ENCODE measurements around the gene RPS27A. TPM values are rescaled to one million over a fixed set of nuclear protein-coding genes. Genes with fewer than 3 reads are reported as not detected.
"Not testable (repeated sequence)": the region's sequence is repeated elsewhere in the genome, so short reads cannot be mapped to it uniquely, and the experiment has no call there.

Gene RPS27A
- total and polyA plus RNA-seq, 2 experiments from 2014 or later: 1,606 to 1,672 TPM

GRCh38 chr2:55252832-55253231, 20.3 kb downstream of the RPS27A start:
- H3K4me1 ChIP-seq (ENCODE audit: insufficient read depth): no peaks in the 10 kb centered on the region
- Mint-ChIP-seq H3K27ac (no peak overlapping the region), H3K4me3 (no peak overlapping the region), H3K36me3 (ENCODE audit: low read depth) (peaks cover 28% of the 10 kb centered on the region; the same call in 2 of the 3 replicates), H3K27me3 (ENCODE audit: insufficient read depth, low read depth, poor library complexity) (no peaks in the 10 kb centered on the region), H3K9me3 (no peaks in the 10 kb centered on the region), H3K4me1 (no peaks in the 10 kb centered on the region)
- H3K36me3 ChIP-seq (ENCODE audit: insufficient read depth): peaks cover 15% of the 10 kb centered on the region
- no peaks in the 10 kb centered on the region for H3K27me3 ChIP-seq (ENCODE audit: insufficient read depth)
- DNase-seq (ENCODE audit: low spot score) (no peak), ATAC-seq (no peak)
- no peaks in the 10 kb centered on the region for H3K9me2 ChIP-seq (ENCODE audit: insufficient read depth)
- no peak overlapping the region for H2AFZ ChIP-seq
- H3K27ac ChIP-seq (ENCODE audit: low read depth): no peak overlapping the region
- TF ChIP-seq JUNB (IDR thresholded peaks at IDR 0.05; ENCODE audit: unreplicated experiment) (no peak), ZNF331 (CRISPR knock-in tag; IDR thresholded peaks at IDR 0.05; ENCODE audit: low read depth) (no peak), EZH2 (IDR thresholded peaks at IDR 0.05; ENCODE audit: low read depth, unreplicated experiment) (no peak), POLR2AphosphoS5 (IDR thresholded peaks at IDR 0.05; ENCODE audit: low read depth) (no peak)
- TF ChIP-seq, protein P1, sequence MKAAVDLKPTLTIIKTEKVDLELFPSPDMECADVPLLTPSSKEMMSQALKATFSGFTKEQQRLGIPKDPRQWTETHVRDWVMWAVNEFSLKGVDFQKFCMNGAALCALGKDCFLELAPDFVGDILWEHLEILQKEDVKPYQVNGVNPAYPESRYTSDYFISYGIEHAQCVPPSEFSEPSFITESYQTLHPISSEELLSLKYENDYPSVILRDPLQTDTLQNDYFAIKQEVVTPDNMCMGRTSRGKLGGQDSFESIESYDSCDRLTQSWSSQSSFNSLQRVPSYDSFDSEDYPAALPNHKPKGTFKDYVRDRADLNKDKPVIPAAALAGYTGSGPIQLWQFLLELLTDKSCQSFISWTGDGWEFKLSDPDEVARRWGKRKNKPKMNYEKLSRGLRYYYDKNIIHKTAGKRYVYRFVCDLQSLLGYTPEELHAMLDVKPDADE (IDR thresholded peaks at IDR 0.05): no peak
- no peak overlapping the region for H3K4me3 ChIP-seq
- no peaks in the 10 kb centered on the region; the same call in 1 of the 2 replicates for H4K20me1 ChIP-seq (replicated peaks; ENCODE audit: insufficient read depth)
- H3K4me2 ChIP-seq: no peak overlapping the region
- no peaks in the 10 kb centered on the region for H3K79me2 ChIP-seq (replicated peaks; ENCODE audit: insufficient read depth)
- H3F3A ChIP-seq (replicated peaks; ENCODE audit: low read depth): no peaks in the 10 kb centered on the region

- H3K27ac Mint-ChIP-seq, H3K9me3 Mint-ChIP-seq: not testable (repeated sequence)
- H3K36me3 ChIP-seq (ENCODE audit: insufficient read depth): peaks cover 43% of the 10 kb centered on the region
These were observed 27.1 kb downstream of the RPS27A start for GRCh38 chr2:55259586-55259985.

GRCh38 chr2:55268288-55268906, 35.9 kb downstream of the RPS27A start:
- Histone ChIP-seq H3K27ac (ENCODE audit: low read depth) (peak overlapping the region; percentile 76), H3K4me1 (ENCODE audit: insufficient read depth) (peaks cover 6% of the 10 kb centered on the region; the same call in 1 of the 2 replicates), H3K4me2 (peak overlapping the region; percentile 85), H3K36me3 (ENCODE audit: insufficient read depth) (peaks cover 17% of the 10 kb centered on the region), H3F3A (replicated peaks; ENCODE audit: low read depth) (peaks cover 2% of the 10 kb centered on the region; the same call in 1 of the 2 replicates), H3K27me3 (ENCODE audit: insufficient read depth) (no peaks in the 10 kb centered on the region), H2AFZ (peak overlapping the region; percentile 92), H3K4me3 (peak overlapping the region; percentile 80), H4K20me1 (replicated peaks; ENCODE audit: insufficient read depth) (no peaks in the 10 kb centered on the region), H3K9me2 (ENCODE audit: insufficient read depth) (no peaks in the 10 kb centered on the region), H3K79me2 (replicated peaks; ENCODE audit: insufficient read depth) (peaks cover 10% of the 10 kb centered on the region)
- no peak for ATAC-seq
- Mint-ChIP-seq H3K4me3 (peak overlapping the region; percentile 95), H3K4me1 (peaks cover 3% of the 10 kb centered on the region; the same call in 2 of the 3 replicates), H3K36me3 (ENCODE audit: low read depth) (peaks cover 17% of the 10 kb centered on the region), H3K9me3 (peaks cover 2% of the 10 kb centered on the region; the same call in 1 of the 3 replicates), H3K27ac (peak overlapping the region; percentile 90), H3K27me3 (ENCODE audit: insufficient read depth, low read depth, poor library complexity) (peaks cover 4% of the 10 kb centered on the region)
- TF ChIP-seq POLR2AphosphoS5 (IDR thresholded peaks at IDR 0.05; ENCODE audit: low read depth) (no peak), CREB1 (CRISPR knock-in tag; IDR thresholded peaks at IDR 0.05; ENCODE audit: low read depth) (no peak), EZH2phosphoT487 (IDR thresholded peaks at IDR 0.05; ENCODE audit: unreplicated experiment) (no peak)
- peak; percentile 14 for DNase-seq (ENCODE audit: low spot score)

More at GRCh38 chr2:55259586-55259985, 27.1 kb downstream of the RPS27A start:
- H3K9me2 ChIP-seq (ENCODE audit: insufficient read depth); H3K27ac ChIP-seq (ENCODE audit: low read depth); H3F3A ChIP-seq (replicated peaks; ENCODE audit: low read depth); H3K4me1 Mint-ChIP-seq; H3K4me1 ChIP-seq (ENCODE audit: insufficient read depth); ATAC-seq; H3K79me2 ChIP-seq (replicated peaks; ENCODE audit: insufficient read depth); H3K4me2 ChIP-seq; H3K27me3 Mint-ChIP-seq (ENCODE audit: insufficient read depth, low read depth, poor library complexity); H2AFZ ChIP-seq; H3K4me3 Mint-ChIP-seq; H4K20me1 ChIP-seq (replicated peaks; ENCODE audit: insufficient read depth); H3K27me3 ChIP-seq (ENCODE audit: insufficient read depth); H3K4me3 ChIP-seq; DNase-seq (ENCODE audit: low spot score): not testable (repeated sequence)
- peaks cover 27% of the 10 kb centered on the region for H3K36me3 Mint-ChIP-seq (ENCODE audit: low read depth)
